SKM-1 (cell line): Measurements from ENCODE around the gene CIC.
A peak's percentile ranks its signal among the peaks of the same experiment; 100 is the strongest.
"Not testable (repeated sequence)": the region's sequence is repeated elsewhere in the genome, so short reads cannot be mapped to it uniquely, and the experiment has no call there.

ENCODE experiments used
- DNase-seq: peaks from one replicate; lab custom pipeline; 2025; ENCODE audit not compliant: unreplicated experiment; lab: John Stamatoyannopoulos, UW

The CIC gene

DNA sequence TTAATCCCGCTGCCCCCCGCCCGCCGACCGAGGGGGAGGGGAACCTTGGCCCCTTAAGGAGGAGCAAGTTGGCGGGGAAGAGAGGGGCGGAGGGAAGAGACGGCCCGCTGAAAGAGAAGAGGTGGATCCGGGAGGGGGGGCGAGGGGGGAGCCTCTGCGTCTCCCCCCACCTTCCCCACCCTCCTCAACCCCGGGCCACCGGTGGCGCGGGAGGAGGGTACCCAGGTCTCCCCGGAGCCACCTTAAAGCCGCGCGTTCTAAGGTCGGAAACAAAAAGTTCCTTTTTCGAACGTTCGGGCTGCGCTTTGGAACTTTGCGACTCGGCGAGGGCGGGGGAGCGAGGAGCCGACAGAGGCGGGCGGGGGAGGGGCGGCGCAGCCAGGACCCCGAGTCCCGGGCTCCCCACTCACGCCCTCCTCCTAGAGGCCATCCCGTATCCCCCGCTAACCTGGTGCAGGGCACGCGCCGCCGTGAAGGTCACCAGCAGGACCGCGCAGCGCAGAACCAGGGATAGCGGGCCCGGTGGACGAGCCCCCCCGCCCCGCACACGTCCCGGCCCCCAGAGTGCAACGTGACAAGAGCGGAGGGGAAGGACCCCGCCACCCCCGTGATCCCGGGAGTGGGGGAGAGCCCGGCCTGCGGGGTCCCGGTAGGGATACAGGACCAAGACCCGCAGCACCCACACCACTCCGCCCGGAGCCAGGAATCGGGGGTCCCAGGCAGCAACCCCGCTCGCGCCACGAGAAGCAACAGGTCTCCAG, 14.8 kb upstream of the CIC start:
- no peak for DNase-seq

DNA sequence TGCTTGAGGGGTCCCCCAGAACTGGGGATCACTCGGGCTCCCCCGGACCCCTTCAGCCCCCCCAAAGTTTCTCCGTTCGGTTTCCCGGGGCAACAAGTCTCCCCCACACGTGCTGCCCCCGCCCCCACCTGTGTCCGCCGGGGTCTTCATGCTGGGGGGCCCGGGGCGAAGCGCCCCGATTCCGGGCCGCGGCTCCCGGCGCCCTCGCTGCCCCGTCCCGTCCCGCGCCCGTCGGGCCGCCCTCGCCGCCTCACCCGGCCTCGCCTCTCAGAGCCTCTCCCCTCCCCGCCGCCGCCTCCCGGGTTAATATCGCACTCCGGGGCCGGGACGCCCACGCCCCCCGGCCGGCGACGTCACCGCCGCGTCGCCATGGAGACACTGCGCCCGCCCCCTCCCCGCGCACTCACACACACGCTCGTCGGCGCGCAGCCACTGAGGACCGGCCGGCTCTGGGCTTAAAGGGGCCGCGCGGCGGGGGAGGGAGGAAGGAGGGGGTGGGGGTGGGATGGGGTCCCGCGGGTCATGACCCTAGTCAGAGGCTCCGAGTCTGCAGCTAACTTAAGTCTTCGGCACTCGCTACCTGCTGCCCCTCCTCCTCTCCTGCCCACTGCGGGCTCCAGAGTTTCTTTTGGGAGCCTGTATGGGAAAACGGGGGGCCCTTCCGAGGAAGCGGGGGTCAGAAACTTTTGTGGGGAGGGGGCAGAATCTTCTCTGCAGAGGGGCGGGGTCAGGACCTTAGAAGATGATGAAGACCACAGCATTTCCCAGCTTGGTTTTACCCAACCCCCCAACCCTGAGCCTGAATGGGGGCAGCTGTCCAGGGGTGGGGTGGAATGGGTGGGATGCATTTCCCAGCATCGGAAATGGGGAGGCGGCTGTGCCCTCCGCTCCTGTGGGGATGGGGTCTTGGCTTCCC, 13.9 kb upstream of the CIC start, which contains the start of gene ERF:
Gene ERF, minus strand, starts transcription at position 279 of the 916 bp plus-strand sequence. Its CDS starts 129 bp downstream, at position 150.
- no peak for DNase-seq

DNA sequence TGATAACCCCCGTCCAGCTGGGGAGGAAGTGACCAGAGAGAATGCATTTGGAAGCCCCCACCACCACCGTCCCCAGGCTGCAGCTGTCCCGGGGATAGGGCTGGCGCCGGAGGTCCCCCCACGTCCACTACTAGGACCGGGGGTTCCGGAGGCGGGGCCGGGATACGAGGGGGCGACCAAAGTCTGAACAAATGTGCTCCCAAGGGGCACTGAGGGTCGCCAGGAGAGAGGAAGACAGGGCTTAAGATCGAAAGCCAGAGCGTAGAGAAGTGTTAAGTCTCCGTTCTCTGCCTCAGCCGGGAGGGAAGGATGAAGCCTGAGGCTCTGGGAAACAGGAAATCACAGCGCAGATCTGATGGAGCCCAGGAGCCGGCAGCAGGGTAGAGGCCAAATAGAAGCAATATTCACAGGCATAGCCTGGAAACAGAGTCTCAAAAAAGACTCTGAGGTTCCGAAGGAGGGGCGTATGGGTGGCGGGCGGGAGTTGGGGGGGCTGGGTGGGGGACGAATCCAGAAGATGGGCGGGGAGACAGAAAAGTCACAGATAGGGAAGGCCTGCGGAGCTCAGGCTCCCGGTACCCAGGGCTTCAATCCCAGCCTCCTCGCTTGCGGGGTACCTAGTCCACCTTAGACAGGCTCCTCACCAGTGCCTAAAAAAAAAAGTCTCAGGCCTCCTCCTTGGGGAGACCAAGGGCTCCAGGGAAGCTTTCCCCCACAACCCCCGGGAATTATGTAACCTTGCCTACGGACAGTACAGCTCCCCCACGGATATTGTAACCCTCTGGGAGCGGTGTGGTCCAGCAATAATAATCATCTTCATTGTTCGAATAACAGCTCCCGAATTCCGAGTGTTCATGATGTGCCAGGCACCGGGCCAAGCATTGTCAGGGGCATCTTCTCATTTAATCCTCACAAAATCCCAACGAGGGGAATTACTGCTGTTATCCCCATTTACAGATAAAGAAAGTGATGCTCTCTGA, 13.0 kb upstream of the CIC start:
- no peak for DNase-seq

DNA sequence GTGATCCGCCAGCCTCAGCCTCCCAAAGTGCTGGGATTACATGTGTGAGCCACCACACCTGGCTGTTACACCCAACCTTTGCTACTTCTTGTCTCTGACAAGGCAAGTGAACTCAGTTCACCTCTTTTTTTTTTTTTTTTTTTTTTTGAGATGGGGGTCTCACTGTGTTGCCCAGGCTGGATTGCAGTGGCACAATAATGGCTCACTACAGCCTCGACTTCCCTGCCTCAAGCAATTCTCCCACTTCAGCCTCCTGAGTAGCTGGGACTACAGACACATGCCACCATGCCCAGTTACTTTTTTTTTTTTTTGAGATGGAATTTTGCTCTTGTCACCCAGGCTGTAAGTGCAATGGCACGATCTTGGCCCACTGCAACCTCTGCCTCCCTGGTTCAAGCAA, 11.2 kb upstream of the CIC start:
- not testable (repeated sequence) for DNase-seq

DNA sequence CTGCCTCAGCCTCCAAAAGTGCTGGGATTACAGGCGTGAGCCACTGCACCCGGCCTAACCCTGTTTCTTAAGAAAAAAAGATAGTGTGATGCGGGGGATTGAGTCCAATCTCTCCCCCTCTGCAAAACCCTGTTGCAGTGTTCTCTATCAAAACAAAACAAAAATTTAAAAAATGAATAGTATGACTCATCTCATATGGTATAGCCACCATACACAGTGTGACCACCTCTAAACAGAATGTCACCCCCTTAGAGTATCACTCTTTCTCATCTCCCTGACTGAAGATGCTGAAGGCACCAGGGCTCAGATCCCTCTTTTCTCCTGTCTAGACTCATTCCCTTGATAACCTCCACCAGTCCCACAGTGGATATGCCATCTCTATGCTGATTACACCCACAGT, 7.3 kb upstream of the CIC start:
- no peak for DNase-seq

DNA sequence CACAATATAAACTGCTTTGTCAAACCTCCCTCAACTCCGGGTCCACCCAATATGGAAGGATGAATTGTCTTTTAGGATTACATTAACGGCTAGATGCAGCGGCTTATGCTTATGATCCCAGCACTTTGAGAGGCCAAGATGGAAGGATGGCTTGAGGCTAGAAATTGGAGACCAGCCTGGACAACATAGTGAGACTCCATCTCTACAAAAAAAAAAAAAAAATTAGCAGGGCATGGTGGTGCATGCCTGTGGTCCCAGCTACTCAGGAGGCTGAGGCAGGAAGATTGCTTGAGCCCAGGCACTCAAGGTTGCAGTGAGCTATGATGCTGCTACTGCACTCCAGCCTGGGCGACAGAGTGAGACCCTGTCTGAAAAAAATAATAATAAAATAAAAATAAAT, 2.9 kb upstream of the CIC start:
- DNase-seq, result not testable (repeated sequence)

DNA sequence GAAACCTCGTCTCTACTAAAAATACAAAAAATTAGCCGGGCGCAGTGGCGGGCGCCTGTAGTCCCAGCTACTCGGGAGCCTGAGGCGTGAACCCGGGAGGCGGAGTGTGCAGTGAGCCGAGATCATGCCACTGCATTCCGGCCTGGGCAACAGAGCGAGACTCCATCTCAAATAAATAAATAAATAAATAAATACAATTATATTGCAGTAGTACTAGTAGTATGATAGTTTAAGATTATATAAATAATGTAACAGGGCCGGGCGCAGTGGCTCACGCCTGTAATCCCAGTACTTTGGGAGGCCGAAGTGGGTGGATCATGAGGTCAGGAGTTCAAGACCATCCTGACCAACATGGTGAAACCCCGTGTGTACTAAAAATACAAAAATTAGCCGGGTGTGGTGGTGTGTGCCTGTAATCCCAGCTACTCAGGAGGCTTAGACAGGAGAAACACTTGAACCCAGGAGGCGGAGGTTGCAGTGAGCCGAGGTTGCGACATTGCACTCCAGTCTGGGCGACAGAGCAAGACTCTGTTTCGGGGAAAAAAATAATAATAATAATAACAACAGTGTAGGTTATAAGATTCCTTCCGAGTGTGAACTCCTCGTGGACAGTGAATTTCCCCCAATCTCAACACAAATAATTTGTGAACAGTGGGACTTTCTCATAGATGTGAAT, 2.0 kb upstream of the CIC start:
- not testable (repeated sequence) for DNase-seq

DNA sequence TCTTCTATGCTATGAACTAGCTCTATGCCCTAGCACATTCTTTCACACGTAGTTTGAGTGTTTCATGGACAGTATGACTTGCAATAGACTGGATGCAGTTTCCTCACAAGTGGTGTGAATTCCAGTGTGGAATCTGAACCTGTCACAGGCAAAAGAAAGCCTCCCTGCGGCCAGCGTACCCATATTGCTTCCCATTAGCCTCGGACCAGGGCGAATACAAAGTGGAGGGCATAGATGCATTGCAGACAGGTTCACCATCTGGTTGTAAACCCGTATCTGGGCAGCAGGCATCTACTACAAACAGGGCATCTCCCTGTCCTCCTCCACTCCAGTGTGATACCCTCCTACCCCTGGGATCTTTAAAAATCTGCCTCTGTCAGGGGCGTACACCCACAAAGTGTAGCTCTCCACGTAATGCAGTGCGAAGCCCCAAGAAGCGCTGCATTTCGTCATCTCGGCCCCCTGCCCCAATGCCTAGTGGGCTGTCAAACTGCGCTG, 1.4 kb upstream of the CIC start:
- no peak for DNase-seq

DNA sequence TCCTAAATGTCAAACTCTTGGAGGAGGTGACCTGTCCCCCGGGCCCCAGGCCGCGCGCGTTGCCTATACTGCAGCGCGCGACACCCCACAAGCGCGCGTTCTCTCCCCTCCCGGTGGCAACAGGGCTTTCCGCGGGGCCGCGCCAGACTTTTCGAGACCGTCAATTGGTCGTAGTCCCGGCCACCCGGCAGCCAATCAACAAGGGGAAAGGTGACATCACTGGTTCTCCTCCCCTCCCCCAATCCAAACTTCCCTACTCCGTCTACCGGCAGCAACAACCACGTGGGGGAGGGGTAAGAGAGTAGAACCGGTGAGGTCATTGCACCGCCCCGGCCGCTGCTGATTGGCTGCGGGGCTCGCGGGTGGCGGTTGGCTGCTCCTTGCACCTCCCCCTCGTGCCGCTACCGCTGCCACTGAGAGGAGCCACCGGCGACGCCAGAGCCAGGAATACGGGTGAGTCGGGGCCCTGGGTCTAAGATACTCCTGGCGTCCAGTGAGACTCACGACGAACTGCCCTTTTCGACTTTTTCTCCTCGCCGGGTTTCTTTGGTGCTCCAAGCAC, 829 bp upstream of the CIC start:
- DNase-seq, result peak; percentile 82

DNA sequence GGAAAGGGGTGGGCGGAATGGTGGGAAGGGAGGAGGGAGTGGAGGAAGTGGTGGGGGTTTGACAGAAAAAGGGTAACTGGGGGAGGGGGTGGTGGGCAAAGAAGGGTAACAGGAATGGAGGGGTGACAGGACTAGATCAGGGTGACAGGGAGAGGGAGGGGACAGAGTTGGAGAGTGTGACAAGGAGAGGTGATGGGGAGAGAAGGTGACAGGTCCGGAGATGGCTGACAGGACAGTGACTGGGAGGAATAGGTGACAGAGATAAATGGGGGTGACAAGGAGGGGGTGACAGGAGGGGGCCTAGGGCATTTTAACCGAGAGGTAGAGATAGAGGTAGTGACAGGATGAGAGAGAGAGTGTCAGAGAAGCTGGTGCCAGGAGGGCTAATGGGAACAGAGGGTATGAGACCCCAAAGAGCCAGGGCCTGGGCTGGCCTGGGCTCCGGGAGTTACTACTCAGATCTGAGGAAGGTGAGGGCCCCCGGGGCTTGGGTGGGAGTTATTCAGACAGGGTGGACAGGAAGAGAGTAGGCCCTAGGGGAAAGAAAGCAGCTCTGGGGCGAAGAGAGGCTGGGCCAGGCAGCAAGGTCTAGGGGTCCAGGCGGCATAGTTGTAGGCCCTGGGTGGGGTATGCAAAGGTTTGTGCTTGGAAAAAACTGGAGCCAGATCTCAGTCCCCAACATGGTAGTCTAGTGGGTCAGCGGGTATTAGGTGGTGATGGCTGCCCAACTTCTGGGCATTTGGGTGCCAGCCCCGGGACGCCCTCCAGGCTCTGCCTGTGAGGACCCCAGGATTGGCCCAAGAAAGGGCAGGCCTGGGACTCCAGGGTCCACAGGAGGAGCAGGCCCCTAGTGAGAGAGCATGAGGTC, 660 bp downstream of the CIC start:
- DNase-seq, result no peak

DNA sequence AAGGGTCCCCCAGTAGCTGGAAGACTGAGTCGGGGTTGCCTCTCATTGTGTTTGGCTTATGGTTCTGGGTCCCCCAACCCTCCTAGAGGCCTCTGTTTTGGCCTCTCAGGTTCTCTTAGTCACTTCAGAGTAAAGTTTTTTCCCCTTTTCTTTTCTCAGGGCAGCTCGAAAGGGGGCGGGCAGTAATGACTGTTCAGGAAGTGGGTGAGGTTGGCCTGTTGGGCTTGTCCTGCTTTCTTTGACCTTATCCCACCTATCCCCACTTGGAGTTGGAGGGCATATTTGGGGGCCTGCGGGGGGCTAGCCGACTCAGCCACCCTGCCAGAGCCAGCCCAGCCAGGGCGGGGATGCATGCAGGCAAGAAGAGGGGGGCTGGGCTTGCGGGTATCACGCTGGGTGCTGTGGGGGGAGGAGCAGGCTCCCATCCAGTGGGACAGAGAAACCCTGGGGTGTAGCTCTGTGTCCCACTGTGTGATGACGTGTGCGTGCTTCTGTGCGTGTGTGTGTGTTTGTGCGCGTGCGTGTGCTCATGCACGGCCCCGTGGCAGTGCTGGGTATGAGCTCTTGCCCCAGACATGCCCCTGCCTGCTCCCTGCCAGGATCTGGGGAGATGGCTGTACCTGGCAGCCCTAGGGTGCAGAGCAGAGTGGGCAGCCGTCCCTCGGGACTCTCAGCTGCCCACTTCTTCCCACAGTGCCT, 1.4 kb downstream of the CIC start:
- DNase-seq, result no peak

DNA sequence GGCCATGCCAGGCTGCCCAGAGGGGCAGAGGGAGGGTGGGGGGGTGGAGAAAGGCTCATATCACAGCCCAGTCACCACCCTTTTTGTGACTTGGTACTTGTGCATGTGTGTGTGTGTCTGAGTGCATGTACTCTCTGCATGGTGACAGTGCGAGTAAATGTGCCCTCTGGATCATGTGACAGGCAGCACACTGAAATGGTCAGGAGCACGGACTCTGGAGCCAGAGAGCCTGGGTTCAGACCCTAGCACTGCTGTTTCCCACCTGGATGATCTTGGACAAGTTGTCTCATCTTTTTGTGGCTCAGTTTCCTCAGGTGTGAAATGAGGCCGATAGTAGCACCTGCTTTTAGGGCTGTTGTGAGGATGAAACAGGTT, 2.0 kb downstream of the CIC start:
- DNase-seq, result no peak

DNA sequence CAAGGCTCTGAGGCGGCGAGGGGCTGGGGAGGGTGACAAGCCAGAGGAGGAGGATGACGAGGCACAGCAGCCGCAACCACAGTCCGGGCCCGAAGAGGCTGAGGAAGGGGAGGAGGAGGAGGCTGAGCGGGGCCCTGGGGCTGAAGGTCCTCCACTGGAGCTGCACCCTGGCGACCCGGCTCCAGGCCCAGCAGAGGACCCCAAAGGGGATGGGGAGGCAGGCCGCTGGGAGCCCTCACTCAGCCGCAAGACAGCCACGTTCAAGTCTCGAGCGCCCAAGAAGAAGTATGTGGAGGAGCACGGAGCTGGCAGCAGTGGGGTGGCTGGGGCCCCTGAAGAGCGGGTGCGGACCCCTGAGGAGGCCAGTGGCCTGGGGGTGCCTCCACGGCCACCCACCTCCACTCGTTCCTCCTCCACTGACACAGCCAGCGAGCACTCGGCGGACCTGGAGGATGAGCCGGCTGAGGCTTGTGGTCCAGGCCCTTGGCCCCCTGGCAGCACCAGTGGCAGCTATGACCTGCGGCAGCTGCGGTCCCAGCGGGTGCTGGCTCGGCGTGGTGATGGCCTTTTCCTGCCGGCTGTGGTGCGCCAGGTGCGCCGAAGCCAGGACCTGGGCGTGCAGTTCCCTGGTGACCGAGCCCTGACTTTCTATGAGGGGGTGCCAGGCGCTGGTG, 2.9 kb downstream of the CIC start:
- no peak for DNase-seq

DNA sequence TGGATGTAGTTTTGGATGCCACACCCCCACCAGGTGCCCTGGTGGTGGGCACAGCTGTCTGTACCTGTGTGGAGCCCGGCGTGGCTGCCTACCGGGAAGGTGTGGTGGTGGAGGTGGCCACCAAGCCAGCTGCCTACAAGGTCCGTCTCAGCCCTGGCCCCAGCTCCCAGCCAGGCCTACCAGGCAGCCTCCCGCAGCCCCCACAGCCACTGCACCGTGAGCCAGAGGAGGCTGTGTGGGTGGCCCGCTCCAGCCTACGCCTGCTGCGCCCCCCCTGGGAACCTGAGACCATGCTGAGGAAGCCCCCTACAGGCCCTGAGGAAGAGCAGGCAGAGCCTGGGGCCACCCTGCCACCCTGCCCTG, 3.5 kb downstream of the CIC start:
- no peak for DNase-seq

DNA sequence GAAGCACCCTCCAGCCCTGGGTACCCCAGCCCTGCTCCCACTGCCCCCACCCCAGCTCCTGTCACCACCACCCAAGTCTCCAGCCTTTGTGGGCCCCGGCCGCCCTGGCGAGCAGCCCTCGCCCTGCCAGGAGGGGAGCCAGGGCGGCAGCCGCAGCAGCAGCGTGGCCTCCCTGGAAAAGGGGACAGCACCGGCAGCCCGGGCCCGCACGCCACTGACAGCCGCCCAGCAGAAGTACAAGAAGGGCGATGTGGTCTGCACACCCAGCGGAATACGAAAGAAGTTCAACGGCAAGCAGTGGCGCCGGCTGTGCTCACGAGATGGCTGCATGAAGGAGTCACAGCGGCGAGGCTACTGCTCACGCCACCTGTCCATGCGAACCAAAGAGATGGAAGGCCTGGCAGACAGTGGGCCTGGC, 3.9 kb downstream of the CIC start:
- no peak for DNase-seq

DNA sequence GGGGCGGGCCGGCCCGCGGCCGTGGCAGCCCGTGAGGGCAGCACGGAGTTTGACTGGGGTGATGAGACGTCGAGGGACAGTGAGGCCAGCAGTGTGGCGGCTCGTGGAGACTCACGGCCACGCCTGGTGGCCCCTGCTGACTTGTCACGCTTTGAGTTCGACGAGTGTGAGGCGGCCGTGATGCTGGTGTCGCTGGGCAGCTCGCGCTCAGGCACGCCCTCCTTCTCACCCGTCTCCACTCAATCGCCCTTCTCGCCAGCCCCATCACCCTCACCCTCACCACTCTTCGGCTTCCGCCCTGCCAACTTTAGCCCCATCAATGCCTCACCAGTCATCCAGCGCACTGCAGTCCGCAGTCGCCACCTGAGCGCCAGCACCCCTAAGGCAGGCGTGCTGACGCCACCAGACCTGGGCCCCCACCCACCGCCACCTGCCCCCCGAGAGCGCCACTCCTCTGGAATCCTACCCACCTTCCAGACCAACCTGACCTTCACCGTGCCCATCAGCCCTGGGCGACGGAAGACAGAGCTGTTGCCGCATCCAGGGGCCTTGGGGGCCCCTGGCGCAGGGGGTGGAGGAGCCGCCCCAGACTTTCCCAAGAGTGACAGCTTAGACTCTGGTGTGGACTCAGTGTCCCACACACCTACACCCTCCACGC, 4.5 kb downstream of the CIC start:
- DNase-seq, result no peak

DNA sequence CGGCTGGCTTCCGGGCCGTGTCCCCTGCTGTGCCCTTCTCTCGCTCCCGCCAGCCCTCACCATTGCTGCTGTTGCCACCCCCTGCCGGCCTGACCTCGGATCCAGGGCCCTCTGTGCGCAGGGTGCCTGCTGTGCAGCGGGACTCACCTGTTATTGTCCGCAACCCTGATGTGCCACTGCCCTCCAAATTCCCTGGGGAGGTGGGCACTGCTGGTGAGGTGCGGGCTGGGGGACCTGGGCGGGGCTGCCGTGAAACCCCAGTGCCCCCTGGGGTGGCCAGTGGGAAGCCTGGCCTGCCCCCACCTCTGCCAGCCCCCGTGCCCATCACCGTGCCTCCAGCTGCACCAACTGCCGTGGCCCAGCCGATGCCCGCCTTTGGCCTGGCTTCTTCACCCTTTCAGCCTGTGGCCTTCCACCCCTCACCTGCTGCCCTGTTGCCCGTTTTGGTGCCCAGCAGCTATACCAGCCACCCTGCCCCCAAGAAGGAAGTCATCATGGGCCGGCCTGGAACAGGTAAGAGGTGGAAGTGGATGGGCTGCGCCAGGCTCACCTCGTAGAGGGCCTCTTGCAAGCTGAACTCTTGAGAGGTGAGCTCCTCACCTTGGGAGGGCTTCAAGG, 5.1 kb downstream of the CIC start:
- DNase-seq, result no peak
